ENCODE data around the gene SH2D1B. TPM values are rescaled to one million over a fixed set of nuclear protein-coding genes. Genes with fewer than 3 reads are reported as not detected.
A peak's percentile ranks its signal among the peaks of the same experiment; 100 is the strongest.

The SH2D1B gene
- total and polyA plus RNA-seq, 9 of the 15 experiments (the other 6 are each of a cell fraction or from before 2014, with no cell fraction given): 5.6 to 19.6 (median 9.7) TPM

DNA sequence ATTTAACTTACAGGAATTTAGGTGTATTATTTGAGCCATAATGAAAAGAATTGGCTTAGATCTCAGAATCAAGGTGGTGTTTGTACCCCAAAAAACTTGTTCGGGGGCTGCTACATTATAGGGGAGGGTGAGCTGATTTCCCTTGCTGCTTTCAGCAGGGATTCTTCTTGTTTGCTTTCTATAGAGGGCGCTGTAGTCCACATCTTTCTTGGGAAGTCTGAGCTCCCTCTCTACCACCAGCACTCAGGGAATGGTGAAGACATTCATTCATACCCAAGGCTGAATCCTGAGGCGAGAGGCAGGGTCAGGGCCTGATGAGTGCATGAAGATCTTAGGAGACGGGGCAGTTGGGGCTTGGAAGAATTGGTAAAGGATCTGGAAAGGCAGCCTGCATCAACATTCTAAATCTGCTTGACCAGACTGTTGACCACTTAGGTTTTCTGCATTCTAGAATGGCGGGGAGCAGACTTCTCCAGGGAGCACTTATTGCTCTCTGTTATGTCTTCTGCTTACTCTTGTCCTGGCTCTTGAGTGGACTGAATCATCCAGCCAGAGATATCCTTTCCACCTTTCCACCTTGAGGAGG, 54.2 kb downstream of the SH2D1B start (continued):
- TF ChIP-seq FOXA3 (CRISPR knock-in tag; conservative IDR thresholded peaks at IDR 0.05 in 1 of 2, IDR thresholded peaks at IDR 0.05 in 1 of 2): peak; percentile 97
- TF ChIP-seq, protein P1, sequence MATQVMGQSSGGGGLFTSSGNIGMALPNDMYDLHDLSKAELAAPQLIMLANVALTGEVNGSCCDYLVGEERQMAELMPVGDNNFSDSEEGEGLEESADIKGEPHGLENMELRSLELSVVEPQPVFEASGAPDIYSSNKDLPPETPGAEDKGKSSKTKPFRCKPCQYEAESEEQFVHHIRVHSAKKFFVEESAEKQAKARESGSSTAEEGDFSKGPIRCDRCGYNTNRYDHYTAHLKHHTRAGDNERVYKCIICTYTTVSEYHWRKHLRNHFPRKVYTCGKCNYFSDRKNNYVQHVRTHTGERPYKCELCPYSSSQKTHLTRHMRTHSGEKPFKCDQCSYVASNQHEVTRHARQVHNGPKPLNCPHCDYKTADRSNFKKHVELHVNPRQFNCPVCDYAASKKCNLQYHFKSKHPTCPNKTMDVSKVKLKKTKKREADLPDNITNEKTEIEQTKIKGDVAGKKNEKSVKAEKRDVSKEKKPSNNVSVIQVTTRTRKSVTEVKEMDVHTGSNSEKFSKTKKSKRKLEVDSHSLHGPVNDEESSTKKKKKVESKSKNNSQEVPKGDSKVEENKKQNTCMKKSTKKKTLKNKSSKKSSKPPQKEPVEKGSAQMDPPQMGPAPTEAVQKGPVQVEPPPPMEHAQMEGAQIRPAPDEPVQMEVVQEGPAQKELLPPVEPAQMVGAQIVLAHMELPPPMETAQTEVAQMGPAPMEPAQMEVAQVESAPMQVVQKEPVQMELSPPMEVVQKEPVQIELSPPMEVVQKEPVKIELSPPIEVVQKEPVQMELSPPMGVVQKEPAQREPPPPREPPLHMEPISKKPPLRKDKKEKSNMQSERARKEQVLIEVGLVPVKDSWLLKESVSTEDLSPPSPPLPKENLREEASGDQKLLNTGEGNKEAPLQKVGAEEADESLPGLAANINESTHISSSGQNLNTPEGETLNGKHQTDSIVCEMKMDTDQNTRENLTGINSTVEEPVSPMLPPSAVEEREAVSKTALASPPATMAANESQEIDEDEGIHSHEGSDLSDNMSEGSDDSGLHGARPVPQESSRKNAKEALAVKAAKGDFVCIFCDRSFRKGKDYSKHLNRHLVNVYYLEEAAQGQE (IDR thresholded peaks at IDR 0.05; ENCODE audit: borderline replicate concordance): peak; percentile 73; the same call in 1 of the 2 replicates
- TF ChIP-seq, protein P1 (CRISPR knock-in tag; IDR thresholded peaks at IDR 0.05; ENCODE audit: low read depth): no peak
- TF ChIP-seq EHMT2 (IDR thresholded peaks at IDR 0.05): peak; percentile 59; the same call in 1 of the 2 replicates
- TF ChIP-seq SMC3 (conservative IDR thresholded peaks at IDR 0.05; ENCODE audit: insufficient read depth, low read depth, low read length): peak; percentile 71
